Aorta (tissue), 5 donors: ENCODE results near the gene MSH2. TPM values are rescaled to one million over a fixed set of nuclear protein-coding genes. Genes with fewer than 3 reads are reported as not detected.

Source experiments
- ATAC-seq: fragments of 200-7000 bp; cut with Tn5 transposase; one replicate; pipeline ENCODE4 v1.9.1; 2022; ENCODE audit warnings: moderate library complexity; ENCODE audit not compliant: low FRiP score
- DNase-seq, 2 donors: peaks; one replicate each; pipeline ENCODE4 v3.0.0-alpha.2; 2020
- H3K27ac ChIP-seq, 2 donors: one replicate each; pipeline ENCODE4 v1.5.1; 2013; ENCODE audit warnings: low read length in 2 of 2, mild to moderate bottlenecking in 2 of 2, moderate library complexity in 2 of 2, control low read depth in 1 of 2, inconsistent platforms in 1 of 2, low read depth in 1 of 2
- H3K27me3 ChIP-seq, 2 donors: one replicate each; pipeline ENCODE4 v1.6.1; 2013; ENCODE audit warnings: control low read depth in 1 of 2, low read length in 1 of 2, mild to moderate bottlenecking in 1 of 2, moderate library complexity in 1 of 2; ENCODE audit not compliant: insufficient read depth in 2 of 2, control insufficient read depth in 1 of 2
- H3K36me3 ChIP-seq, 2 donors: one replicate each; pipeline ENCODE4 v1.6.1; 2013; ENCODE audit warnings: control low read depth in 1 of 2, low read length in 1 of 2, mild to moderate bottlenecking in 1 of 2; ENCODE audit not compliant: insufficient read depth in 2 of 2, control insufficient read depth in 1 of 2
- H3K4me1 ChIP-seq, 2 donors: one replicate each; pipeline ENCODE4 v1.6.1; 2013; ENCODE audit warnings: low read length in 2 of 2, control low read depth in 1 of 2, mild to moderate bottlenecking in 1 of 2, moderate library complexity in 1 of 2; ENCODE audit not compliant: insufficient read depth in 2 of 2, control insufficient read depth in 1 of 2
- H3K4me3 ChIP-seq, 2 donors: one replicate each; pipeline ENCODE4 v1.5.1; 2013; ENCODE audit warnings: low read length in 2 of 2, control low read depth in 1 of 2, mild to moderate bottlenecking in 1 of 2
- H3K9me3 ChIP-seq: one replicate; pipeline ENCODE4 v1.6.1; 2013; ENCODE audit warnings: mild to moderate bottlenecking, low read length; ENCODE audit not compliant: control insufficient read depth
- WGBS, 2 donors: extraction: QIAGEN DNeasy Blood & Tissue Kit; methylation state at CpG; one replicate each; pipeline ENCODE4 v1.1.7; 2013; 5-methylcytosine and 5-hydroxymethylcytosine counted together
- intact Hi-C, 2 donors: fragments of 100-400 bp; cut with DNase I; formaldehyde crosslinking; loops; one replicate each; pipeline versions ENCODE4 v1.14.2 to v1.15.0; 2022
- microRNA-seq, 2 donors: library from miRNA; unstranded; fragments of <30 nt; microRNA quantifications; one replicate each; pipeline ENCODE4 v1.2.0, GENCODE V29; 2020
- polyA plus RNA-seq, 2 donors: library from polyadenylated mRNA; stranded (reverse); fragments of 200-250 nt; gene quantifications; one replicate each; pipeline ENCODE4 v1.2.3, GENCODE V29; 2013
- total RNA-seq, 2 donors: library from RNA; stranded (reverse); fragmentation: NEBNext Ultra II Directional; extraction: Animal tissue kit (Norgen Biotek cat#: 25700); gene quantifications; one replicate each; pipeline ENCODE4 v1.2.1, GENCODE V29; 2021
- donor health status: healthy with polysubstance abuse.
- donor health status: Bipolar disorder and iron deficiency.
- donor health status: DM: no; HTN: no; CAD: no.
- donor health status: DM: no; HTN: no; CAD: no.
- donor health status: DM: yes; HTN: yes; CAD: no.

The MSH2 gene
- total and polyA plus RNA-seq, 4 donors = 5.5 to 15.4 (median 6.1) TPM

GRCh38 chr2:47525167-47525566, 122.2 kb downstream of the MSH2 start:
- Histone ChIP-seq H3K9me3 (no peaks in the 10 kb centered on the region), H3K4me1 (no peaks in the 10 kb centered on the region), H3K36me3 (no peaks in the 10 kb centered on the region), H3K4me3 (no peak overlapping the region), H3K27ac (no peak overlapping the region), H3K27me3 (no peaks in the 10 kb centered on the region)
- ATAC-seq (no peak), DNase-seq (no peak)
- WGBS, 2 donors = 93 to 99% methylated on average over 4 of the region's 4 CpGs
- intact Hi-C loops = no loop called here

- Histone ChIP-seq H3K4me3 (no peak overlapping the region), H3K27me3 (no peaks in the 10 kb centered on the region), H3K9me3 (no peaks in the 10 kb centered on the region), H3K27ac (no peak overlapping the region), H3K4me1 (no peaks in the 10 kb centered on the region), H3K36me3 (no peaks in the 10 kb centered on the region)
- ATAC-seq = no peak
- no peak for DNase-seq
- WGBS, 2 donors = 95 to 96% methylated on average over 6 of the region's 6 CpGs
- intact Hi-C loops = no loop called here
Measured at GRCh38 chr2:47528455-47528854, 125.5 kb downstream of the MSH2 start.

GRCh38 chr2:47528874-47529273, 125.9 kb downstream of the MSH2 start:
- ATAC-seq (no peak), DNase-seq (no peak)
- 65 to 70% methylated on average over 6 of the region's 6 CpGs for WGBS, 2 donors
- intact Hi-C loops = no loop called here
- no peak overlapping the region for H3K4me3 ChIP-seq
- H3K4me1 ChIP-seq = no peaks in the 10 kb centered on the region
- no peaks in the 10 kb centered on the region for H3K36me3 ChIP-seq
- H3K27ac ChIP-seq = no peak overlapping the region
- no peaks in the 10 kb centered on the region for H3K9me3 ChIP-seq
- H3K27me3 ChIP-seq = no peaks in the 10 kb centered on the region

- ATAC-seq (no peak), DNase-seq (no peak)
- Histone ChIP-seq H3K27me3 (no peaks in the 10 kb centered on the region), H3K9me3 (no peaks in the 10 kb centered on the region), H3K4me3 (no peak overlapping the region), H3K4me1 (no peaks in the 10 kb centered on the region), H3K36me3 (no peaks in the 10 kb centered on the region), H3K27ac (no peak overlapping the region)
- WGBS, 2 donors = 73% methylated on average over 15 to 16 of the region's 16 CpGs
- intact Hi-C loops = no loop called here
Measured at GRCh38 chr2:47530105-47530760, 127.3 kb downstream of the MSH2 start.

- WGBS, 2 donors = 91 to 95% methylated on average over 5 of the region's 5 CpGs
- Histone ChIP-seq H3K4me1 (no peaks in the 10 kb centered on the region), H3K9me3 (no peaks in the 10 kb centered on the region), H3K4me3 (no peak overlapping the region), H3K27me3 (no peaks in the 10 kb centered on the region), H3K27ac (no peak overlapping the region), H3K36me3 (no peaks in the 10 kb centered on the region)
- intact Hi-C loops = no loop called here
- DNase-seq (no peak), ATAC-seq (no peak)
Measured at GRCh38 chr2:47531378-47532042, 128.6 kb downstream of the MSH2 start.

Small RNA genes lying within 50 kb of the gene (microRNA-seq; reads per million reads assigned to microRNA genes)
- 0 reads per million in 2 donors for gene MIR559

Other genes with a start within 250 kb of the MSH2 start
- under 1 TPM; 0.75 to 0.90 TPM for gene STPG4, start 247.8 kb upstream of the MSH2 start, total RNA-seq
- gene STPG4, start 247.8 kb upstream of the MSH2 start, polyA plus RNA-seq = under 1 TPM in 1 of 2 donors, not detected in 1; 0.51 TPM
- gene CALM2, start 226.6 kb upstream of the MSH2 start, total RNA-seq = 100 to 1,000 TPM; 410 to 557 TPM
- gene CALM2, start 226.6 kb upstream of the MSH2 start, polyA plus RNA-seq = 1,000 to 10,000 TPM in 1 of 2 donors, 100 to 1,000 TPM in 1; 568 to 1,082 TPM
- under 1 TPM in 1 of 2 donors, not detected in 1; 0.32 TPM for gene EPCAM, start 33.8 kb upstream of the MSH2 start, total RNA-seq
- 10 to 100 TPM in 1 of 2 donors, 1 to 10 TPM in 1; 3.1 to 58.1 TPM for gene EPCAM, start 33.8 kb upstream of the MSH2 start, polyA plus RNA-seq
- gene KCNK12, start 167.8 kb downstream of the MSH2 start, total RNA-seq = under 1 TPM in 1 of 2 donors, not detected in 1; 0.13 TPM
- not detected for gene KCNK12, start 167.8 kb downstream of the MSH2 start, polyA plus RNA-seq